DND-41 (cell line): ENCODE results near the gene FLVCR2.

Experiments used
- CTCF ChIP-seq: IDR thresholded peaks from 2 replicates; pipeline ENCODE4 v1.5.1; 2012; ENCODE audit warnings: borderline replicate concordance, low read length, moderate library complexity, mild to moderate bottlenecking; ENCODE audit not compliant: poor library complexity, severe bottlenecking; ENCODE audit errors: extremely low read depth
- EZH2 ChIP-seq: IDR thresholded peaks from 3 replicates; pipeline ENCODE4 v1.6.1; 2012; ENCODE audit warnings: borderline replicate concordance, low read depth, mild to moderate bottlenecking, moderate library complexity, low read length, inconsistent platforms; ENCODE audit not compliant: severe bottlenecking

- TF ChIP-seq CTCF (no peak), EZH2 (no peak)
Observed at GRCh38 chr14:75551021-75551420, 27.4 kb upstream of the FLVCR2 start.
